ENCODE measurements around the gene CARF.

DNA sequence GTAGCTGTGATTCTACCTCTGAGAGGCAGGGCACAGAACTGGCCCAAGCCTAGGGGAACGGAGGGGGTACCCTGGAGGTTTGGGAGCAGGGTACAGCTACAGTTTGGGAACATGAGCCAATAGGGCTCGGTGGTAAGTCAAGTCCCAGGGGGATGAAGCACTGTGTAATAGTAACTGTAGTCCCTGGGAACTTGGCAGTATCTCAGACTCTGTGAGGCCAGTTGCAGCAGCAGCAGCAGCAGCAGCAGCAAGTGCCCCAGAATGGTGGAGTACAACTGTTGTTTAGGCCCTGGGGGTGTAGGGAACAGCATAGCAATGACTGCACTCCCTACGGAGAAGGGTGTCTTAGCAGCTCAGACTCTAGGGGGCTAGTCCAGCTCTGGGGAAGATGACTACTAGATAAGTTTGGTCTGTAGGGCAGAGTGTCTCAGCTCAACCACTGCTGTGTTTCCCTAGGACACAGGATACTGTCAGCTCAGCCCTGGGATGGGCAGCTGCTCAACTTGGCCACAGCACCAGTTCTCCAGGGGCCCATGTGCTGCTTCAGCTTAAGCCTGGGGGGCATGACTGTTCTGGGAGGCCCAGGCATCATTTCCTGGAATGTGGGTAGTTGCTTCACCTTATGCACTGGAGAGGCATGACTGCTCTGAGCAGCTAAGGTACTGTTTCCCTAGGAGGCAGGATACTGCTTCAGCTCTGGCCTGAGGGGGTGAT lies 20.5 kb downstream of the CARF start:
- TF ChIP-seq SMC3 (conservative IDR thresholded peaks at IDR 0.05; ENCODE audit: poor library complexity) (no peak), CTCF (IDR thresholded peaks at IDR 0.05; ENCODE audit: poor library complexity, severe bottlenecking) (no peak), EP300 (conservative IDR thresholded peaks at IDR 0.05; ENCODE audit: poor library complexity, severe bottlenecking) (no peak), RAD21 (conservative IDR thresholded peaks at IDR 0.05) (no peak), MXI1 (conservative IDR thresholded peaks at IDR 0.05; ENCODE audit: poor library complexity, severe bottlenecking) (no peak), EZH2 (IDR thresholded peaks at IDR 0.05; ENCODE audit: borderline replicate concordance, insufficient read depth, low read length, poor library complexity, severe bottlenecking) (no peak), POLR2AphosphoS5 (IDR thresholded peaks at IDR 0.05) (no peak), TAF1 (IDR thresholded peaks at IDR 0.05; ENCODE audit: low read depth) (no peak)
